Stimulated activated memory B cell treated with anti-CD40 and anti-IgM and Interleukin-4, amounts not matched to agents 10 μg/mL and 1 μg/mL and 100 μg/mL, for 72 hours (primary cell): ENCODE results near the gene CARS2.
A peak's percentile ranks its signal among the peaks of the same experiment; 100 is the strongest.

Experiments
- ATAC-seq: fragments of 150-1000 bp; cut with Tn5 transposase; 2 replicates; pipeline ENCODE4 v1.10.0; 2021
- H3K27ac Mint-ChIP-seq: one replicate; pipeline ENCODE4 v1.8.0; 2022; ENCODE audit warnings: mild to moderate bottlenecking, mixed read lengths
- H3K27me3 Mint-ChIP-seq: one replicate; pipeline ENCODE4 v1.8.0; 2022; ENCODE audit warnings: mixed read lengths
- H3K36me3 Mint-ChIP-seq: one replicate; pipeline ENCODE4 v1.8.0; 2022; ENCODE audit warnings: mixed read lengths
- H3K4me1 Mint-ChIP-seq: one replicate; pipeline ENCODE4 v1.8.0; 2022; ENCODE audit warnings: mixed read lengths
- H3K4me3 Mint-ChIP-seq: one replicate; pipeline ENCODE4 v1.8.0; 2022; ENCODE audit warnings: mild to moderate bottlenecking, moderate library complexity, mixed read lengths
- H3K9me3 Mint-ChIP-seq: one replicate; pipeline ENCODE4 v1.8.0; 2022; ENCODE audit warnings: mixed read lengths

CARS2 gene

GRCh38 chr13:110593430-110594130 is 112.3 kb downstream of the CARS2 start:
- Mint-ChIP-seq H3K4me3 (no peak overlapping the region), H3K9me3 (no peaks in the 10 kb centered on the region), H3K36me3 (no peaks in the 10 kb centered on the region), H3K27me3 (no peaks in the 10 kb centered on the region), H3K4me1 (peaks cover 14% of the 10 kb centered on the region), H3K27ac (no peak overlapping the region)
- ATAC-seq, result peak; percentile 66

- Mint-ChIP-seq H3K9me3 (no peaks in the 10 kb centered on the region), H3K27me3 (no peaks in the 10 kb centered on the region), H3K4me1 (peaks cover 14% of the 10 kb centered on the region), H3K4me3 (no peak overlapping the region), H3K36me3 (no peaks in the 10 kb centered on the region), H3K27ac (peak overlapping the region; percentile 65)
- ATAC-seq, result no peak
These were observed 113.3 kb downstream of the CARS2 start for GRCh38 chr13:110592665-110593064.
